DMS114 treated with DMSO at 0.1 percent for 48 hours (cell line): ENCODE results near the gene CERS6.

Source experiments
- DNase-seq: peaks from one replicate; lab custom pipeline; 2025; ENCODE audit not compliant: unreplicated experiment; lab: John Stamatoyannopoulos, UW

CERS6 gene

DNA sequence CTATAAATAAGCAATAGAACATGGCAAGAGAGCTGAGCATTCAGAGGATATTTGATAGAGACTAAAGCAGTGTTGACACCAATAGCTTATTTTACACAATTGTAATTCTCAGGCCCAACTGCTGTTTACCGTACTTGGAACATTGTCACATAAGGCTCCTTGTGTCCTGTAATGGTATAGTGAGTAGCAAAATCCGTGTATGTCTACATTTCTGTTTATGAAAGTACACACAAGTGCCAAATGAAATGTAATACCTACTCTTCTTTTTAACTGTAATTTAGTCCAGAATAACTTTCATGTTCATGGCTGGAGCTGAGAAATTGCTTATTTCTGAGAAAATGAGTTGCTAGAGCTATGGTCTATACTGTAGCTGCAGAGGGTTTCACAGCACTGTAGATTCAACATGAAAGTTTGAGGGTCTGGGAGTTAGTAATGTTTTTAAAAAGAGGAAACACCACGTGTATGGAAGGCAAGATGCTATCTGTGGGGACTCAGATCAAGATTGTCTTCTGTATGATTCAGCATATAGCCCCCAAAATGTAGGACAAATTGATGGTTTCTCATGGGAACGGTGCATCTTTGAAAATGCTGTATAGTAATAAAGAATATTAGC is 236.2 kb downstream of the CERS6 start:
- DNase-seq, result no peak

DNA sequence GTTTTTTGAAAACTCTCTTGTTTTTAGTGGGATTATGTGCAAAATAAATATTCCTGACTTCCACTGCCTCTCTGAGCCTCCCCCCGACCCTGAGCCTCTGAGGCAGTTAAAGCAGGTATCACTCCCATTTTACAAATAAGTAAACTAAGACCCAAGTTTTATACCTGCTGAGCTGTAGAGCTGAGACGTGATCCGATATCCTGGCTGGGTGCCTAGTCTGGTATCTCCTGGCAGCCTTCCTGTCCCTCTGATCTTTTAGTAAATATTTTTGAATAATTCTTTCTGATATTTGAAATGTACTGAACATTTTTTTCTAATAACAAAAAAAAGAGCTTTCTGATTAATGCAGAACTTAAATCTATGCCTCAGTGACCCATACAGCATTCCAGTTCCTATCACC is 238.1 kb downstream of the CERS6 start:
- DNase-seq, result no peak

DNA sequence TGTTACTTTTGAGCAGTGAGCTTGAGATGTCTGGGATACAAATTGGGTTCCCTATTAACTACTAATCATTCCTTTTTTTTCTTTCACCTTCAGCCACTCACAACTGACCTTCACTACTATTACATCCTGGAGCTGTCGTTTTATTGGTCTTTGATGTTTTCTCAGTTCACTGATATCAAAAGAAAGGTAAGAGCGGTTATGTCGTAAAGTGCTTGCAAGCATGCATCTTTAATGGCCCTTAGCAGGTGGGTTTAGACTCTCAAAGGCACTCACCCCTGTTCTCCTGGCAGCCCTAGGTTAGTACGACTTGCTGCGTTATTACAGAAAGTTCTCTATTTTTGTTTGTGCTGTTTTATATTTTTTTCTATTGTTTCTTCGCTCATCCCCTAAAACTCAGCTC is 238.8 kb downstream of the CERS6 start:
- no peak for DNase-seq

DNA sequence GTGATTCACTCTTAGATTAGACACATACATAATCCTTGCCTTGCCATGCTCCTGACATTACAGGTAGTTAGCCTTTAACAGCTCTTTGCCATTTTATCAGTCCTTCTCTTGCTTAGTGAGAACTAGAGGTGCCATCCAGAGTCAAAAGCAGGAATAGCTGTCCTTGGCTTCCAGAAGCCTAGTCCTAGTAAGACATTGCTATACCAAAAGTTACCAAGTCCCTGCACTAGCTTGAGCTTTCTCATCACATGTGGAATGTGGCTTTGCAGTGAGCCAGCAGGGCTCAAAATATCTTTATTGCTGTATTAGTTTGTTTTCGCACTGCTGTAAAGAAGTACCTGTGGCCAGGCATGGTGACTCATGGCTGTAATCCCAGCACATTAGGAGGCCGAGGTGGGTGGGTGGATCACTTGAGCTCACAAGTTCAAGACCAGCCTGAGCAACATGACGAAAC is 241.6 kb downstream of the CERS6 start:
- DNase-seq, result no peak

DNA sequence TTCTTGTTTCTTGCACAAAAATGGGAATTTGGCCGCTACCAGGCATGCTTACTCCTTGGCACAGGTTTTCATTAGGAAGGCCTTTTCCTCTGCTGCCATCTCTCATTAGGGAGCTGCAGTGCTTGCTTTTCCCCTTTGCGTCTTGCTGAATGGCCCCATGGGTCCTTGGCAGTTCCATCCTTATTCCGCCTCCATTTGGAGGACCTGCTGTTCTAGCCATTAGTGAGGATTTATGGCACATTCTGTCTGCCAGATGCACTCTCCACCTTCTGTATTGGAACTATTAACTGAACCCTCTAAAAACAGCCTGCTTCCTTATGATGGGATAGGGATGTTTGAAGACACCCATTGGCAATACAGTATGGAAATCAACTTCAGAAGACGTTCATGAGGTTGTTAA is 242.9 kb downstream of the CERS6 start:
- no peak for DNase-seq

DNA sequence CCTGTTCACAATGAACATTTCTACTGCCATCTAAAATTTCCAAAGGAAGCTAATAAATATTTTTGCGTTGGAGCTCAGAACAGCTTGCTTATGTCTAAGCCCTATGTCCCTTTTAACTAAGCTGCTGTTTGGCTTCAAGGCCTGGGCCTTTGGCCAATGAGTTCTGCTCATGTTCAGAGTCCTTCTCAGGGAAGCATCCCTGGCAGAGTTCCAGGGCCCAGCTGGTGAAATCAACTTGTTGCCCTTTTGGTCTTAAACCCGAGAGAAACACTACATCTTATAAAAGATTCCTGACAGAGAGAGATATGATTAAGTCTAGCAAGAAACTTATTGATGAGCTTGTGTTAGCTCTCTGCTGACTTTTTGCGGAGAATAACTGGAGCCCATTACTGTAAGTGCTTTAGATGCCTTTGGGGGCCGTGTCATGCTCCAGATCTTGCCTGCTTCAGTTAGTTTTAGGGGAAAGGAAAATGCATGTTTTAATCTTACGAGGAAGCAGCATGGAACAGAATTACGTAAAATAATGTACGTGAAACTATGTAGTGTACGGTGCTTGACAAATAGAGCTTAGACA is 243.9 kb downstream of the CERS6 start:
- no peak for DNase-seq

DNA sequence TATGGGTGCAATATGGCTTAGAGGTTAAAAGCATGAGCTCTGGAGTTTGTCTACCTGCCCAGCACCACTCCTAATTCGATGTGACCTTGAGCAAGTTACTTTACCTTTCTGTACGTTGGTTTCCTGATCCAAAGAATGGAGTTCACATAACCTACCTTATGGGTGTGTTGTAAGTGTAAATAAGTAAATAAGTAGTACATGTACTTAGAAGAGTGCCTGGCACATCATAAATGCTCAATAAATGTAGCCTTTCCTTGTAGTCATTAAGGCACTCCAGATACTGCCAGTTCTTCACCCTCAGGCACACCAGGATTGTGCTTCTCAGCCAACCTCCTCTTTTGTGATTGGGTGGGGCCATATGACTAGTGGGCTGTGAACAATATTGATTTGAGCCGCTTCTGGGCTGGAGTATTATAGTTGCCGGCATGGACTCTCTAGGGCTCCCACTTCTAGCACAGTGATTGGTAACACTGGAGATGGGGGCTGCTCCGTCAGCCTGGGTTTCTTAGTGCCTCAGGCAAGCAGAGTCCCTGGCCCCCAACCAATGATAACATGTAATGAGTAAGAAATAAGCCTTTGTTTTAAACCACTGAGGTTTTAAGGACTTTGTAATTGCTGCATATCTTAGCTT is 244.7 kb downstream of the CERS6 start:
- DNase-seq, result no peak

DNA sequence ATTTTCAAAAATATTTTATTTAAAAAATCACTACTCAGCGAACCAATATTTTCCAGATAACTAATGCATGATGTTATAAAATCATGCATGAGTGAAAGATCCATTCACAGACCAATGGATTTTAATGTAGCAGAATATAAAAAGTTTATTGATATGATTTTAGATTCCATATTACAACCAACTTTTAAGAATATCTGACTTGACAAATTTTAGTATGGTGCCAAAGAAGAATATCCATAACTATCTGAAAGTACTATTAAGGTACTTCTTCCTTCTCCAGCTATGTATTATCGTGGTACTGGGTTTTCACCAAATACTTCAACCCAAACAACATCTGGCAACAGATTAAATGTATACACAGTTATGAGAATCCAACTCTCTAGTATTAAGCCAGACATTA is 246.5 kb downstream of the CERS6 start:
- no peak for DNase-seq

DNA sequence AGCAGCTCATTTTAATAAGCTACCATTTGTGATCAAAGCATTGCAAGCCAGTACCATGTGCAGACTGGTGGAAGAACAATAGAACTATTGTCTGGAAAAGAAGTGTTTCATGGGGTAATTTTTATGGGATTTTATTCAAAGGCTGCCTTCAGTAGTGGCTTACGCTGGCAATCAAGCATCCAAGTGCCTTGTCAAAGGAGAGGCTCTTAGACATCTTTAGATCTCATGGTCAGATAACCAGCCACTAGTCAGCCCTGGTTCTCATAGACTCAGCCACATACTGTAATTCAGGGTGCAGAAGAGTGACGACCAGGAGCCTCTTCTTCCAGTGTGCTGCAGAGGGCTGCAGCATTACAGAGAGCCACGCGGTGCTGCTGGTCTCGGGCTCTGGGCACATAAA is 247.9 kb downstream of the CERS6 start:
- DNase-seq, result no peak

DNA sequence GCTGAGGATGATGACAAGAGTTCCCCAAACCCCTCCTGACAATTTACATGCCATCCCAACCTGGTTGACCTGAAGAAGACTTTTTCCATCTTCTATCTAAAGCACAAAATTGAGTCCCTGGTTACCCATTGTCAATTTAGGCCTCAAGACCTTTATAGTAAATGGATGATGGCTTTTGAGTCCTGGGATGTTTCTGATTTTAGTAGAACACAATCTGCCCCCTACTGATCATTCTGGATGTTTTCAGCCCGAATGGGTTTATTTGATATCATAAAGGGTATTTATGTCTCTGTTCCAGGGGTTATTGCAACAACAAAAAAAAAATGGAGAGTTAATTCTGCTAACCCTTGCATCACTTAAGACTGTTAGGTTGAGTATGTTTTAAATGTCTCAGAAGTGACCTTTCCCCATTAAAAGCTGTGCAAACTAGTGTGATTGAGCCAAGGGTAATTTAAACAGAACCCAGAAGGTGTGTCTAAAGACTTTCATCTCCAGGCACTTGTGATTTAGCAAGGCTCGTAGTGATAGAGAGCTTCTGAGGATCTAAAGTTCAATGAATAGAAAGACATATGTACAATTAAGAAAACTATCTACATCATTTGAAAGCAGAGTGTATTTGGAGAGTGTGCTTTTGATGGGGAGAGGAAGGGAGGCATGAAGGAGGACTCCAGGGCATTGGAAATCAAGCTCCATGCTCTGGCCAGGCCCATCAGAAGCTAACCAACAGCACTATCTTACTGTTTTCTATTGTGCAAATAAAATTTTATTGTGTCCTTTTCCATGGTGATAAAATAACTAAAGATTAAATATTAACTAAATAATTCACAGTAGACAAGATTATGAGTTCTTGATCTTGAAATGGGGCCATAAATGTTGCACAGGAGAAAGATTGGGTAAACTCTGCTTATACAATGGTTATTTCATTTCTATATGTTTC is 249.7 kb downstream of the CERS6 start:
- DNase-seq, result no peak

DNA sequence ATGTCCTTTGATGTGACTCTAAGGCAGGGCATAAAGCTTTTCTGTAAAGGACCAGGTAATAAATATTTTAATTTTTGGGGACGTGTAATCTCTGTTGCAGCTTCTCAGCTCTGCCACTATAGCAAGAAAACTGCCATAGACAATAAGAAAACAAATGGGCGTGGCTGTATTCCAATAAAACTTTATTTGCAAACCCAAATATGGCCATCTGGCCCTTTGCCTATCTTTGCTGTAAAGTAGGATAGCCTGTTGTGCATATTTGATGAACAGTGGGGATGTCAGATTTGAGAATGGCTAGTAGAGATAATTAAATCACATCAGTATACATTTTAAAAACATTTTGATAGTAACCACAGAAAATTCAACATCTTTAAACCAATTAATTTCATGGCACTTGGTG is 250.7 kb downstream of the CERS6 start:
- DNase-seq, result no peak

DNA sequence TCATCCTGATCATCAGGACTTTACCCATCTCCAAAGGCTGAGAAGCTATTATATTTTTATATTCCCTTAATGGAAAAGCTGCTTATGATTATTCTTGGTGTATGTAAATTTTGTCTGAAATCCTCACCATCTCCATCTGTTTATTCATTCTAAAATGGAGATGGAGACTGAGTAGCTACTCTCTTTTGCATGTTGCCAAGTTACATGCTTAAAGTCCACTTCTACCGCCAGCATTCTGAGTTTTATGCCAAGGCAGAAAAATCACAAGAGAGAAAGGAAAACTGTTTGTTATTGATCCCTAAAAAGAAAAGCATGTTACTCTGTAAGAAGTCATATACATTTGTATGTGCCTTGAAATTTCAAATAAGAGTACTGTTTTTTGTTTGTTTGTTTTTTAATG is 252.0 kb downstream of the CERS6 start:
- no peak for DNase-seq

DNA sequence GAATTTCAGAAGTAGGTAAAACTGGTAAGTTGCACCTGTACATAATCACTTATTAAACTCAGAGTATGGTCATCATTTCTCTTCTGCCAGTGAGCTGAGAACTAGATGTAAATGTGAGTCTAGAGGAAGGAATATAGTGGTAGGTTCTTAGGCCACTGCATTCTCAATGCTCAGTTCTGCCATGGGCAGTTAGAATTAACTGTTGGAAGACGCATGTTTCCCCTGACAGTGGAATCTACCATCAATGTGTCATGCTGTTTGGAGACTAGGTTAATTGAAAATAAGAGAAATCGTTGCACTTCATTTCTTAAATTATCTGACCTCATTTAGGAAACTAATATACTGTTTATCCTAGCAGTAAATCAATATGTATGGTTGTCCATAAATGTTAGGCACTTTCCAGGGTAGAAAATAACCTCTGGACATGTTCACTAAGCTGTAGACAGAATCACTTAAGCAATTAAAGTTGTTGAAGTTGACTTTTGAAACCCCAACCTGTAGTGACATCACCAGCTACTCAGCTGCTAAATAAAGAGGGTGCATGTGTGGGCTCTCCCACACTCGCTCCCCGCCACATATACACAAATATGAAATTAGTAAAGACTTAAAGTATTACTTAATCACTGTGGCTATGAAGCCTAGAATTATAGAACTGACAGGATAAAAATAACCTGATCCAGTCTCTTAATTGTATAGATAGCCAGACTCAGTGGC is 254.8 kb downstream of the CERS6 start:
- no peak for DNase-seq

DNA sequence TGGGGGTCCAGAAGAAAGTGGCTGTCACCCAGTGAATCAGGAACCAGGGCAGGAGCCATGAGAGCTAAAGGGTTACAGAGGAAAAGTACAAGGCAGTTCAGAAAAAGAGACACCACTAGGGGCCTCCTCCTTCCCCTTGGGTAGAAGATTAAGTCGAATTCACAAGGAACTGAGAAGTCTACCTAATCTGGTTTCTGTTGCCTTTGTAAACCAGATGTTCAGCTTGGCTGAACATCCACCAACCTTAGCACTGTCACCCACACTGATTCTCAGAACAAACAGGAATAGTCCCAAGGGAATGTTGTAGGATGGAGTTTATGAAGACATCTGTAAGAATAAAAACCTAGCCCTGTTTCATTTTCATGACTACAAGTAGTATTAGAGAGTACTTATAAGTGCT is 256.0 kb downstream of the CERS6 start:
- DNase-seq, result no peak

DNA sequence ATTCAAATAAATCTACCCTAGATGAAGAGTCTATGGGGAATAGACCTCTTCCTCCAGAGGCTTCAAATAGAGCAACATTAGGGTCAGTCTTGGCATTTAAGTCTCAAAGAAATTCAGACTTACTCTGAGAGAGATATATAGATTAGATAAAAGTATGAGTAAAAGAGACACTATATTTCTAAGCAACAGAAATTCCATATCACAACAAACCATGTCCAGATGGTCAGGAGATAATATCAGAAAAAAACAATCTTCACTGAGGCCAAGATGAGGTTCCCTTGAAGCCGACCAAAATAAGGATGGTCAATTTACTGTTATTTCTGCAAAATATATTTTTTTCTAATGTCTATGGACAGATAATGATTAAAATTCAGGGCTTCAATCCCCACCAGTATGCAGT is 257.3 kb downstream of the CERS6 start:
- no peak for DNase-seq

DNA sequence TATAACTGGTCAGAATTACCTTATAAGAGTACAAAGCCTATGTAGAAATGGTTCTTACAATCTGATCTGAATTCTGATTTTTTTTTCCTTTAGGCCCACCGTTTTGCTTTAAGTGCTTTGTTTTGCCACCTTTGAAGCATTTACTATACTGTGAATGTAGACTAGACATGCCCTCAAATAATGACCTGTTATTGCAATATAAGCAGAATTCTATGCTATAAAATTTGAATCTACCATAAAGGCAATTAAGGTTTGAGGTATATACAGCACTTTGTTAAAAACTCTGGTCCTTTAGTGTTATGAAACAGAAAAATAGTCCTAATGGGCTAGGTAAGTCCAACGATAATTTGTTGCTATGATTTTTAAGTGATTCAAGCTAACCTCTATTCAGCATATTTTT is 259.8 kb downstream of the CERS6 start:
- no peak for DNase-seq

DNA sequence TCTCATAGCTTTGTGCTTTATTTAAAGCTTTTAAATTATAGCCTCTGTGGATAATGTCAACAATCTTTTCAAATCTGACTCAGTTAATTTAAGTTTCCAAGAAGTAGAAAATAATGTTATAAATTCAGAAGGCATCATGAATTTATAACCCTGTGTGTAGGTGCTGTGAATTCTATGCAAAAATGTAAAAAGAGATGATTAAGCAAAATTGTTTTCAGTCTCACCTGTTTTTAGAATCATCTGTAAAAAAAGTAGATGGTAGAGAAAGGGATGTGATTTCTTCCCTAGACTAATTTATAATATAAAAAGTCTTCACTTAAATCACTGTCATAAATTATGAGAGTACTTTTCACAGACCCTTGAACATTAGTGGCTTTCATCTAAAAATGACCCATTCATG is 260.8 kb downstream of the CERS6 start:
- no peak for DNase-seq

DNA sequence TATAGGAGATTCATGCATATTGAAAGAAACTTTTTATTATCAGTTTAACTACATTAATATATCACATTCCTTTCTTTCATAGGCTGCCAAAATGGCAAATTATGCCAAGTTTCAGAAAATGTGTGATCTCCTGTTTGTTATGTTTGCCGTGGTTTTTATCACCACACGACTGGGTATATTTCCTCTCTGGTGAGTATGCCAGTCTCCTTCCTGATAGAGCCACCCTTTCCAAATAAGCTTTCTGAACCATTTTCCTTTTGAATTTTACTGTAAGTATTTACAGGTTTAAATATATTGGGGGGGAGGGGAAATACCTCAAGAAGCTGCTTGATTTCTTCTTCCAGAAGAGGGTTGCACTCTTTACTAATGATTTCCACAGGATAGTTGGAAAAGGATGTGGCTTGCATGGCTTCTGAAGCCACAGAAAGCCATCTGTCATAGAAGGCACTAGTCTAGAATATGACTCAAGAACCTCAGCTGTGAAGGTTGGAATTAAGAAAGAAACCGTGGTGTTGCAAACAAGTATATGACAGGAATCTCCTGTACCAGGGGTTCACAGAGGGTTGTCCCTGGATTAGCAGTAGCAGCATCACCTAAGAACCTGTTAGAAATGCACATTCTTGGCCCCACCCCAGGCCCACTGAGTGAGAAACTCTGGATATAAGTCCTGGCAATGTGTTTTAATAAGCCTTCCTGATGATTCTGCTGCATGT is 261.9 kb downstream of the CERS6 start:
- DNase-seq, result no peak

DNA sequence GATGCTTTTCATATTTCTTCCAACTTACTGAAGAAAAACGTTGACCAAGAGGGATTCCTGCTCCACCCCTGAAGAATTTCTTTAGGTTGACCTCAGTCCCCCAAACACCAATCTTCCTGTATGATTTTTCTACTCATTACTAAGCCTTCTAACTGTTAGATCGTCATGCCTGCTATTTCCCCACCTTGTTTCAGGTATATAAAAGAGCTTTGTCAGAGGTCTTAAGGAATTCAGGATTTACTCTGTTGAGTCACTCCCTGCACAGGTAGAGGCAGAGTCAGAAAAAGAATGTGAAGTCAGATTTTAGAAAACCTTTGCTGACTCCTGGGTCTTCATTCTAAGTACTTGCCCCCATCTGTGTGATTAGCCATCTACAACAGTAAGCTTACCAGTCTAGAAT is 262.6 kb downstream of the CERS6 start:
- no peak for DNase-seq

DNA sequence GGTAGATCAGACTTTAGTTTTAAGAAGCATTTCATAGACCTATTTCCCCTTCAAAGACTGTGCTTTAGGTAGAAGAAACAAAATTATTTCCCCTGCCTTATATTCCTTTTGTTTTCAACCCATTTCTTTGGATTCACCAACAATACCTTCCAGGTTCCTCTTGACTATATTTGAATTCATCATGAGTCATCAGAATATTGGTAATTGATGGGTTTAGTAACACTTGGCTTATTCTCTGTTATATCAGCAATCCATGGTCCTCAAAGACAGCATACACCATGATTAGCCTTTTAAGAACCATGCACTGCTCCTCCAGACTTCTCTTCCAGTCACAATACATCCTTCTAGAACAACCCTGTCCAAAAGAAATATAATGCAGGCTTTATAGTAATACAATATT is 263.4 kb downstream of the CERS6 start:
- no peak for DNase-seq

DNA sequence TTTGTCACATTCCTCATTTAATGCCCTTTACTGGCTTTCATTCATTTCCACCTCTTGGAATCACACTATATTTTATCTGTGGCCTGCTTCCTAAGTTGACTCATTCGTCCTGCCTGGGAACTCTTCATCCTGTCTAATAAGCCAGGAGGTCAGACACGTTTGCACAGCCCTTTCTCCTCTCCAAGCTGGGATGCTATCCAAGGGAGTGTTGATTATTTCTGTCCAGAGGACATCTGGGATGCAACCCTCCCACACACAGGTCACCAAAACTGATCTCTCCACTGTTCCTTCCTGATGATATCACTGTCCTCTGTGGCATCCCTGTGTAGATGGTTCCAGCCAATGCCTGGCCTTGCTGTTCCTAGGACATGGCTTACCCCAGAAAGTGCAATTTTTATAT is 266.5 kb downstream of the CERS6 start:
- DNase-seq, result no peak
